ENCODE data around the gene B3GNT2.
"Not testable (repeated sequence)": the region's sequence is repeated elsewhere in the genome, so short reads cannot be mapped to it uniquely, and the experiment has no call there.

The B3GNT2 gene

DNA sequence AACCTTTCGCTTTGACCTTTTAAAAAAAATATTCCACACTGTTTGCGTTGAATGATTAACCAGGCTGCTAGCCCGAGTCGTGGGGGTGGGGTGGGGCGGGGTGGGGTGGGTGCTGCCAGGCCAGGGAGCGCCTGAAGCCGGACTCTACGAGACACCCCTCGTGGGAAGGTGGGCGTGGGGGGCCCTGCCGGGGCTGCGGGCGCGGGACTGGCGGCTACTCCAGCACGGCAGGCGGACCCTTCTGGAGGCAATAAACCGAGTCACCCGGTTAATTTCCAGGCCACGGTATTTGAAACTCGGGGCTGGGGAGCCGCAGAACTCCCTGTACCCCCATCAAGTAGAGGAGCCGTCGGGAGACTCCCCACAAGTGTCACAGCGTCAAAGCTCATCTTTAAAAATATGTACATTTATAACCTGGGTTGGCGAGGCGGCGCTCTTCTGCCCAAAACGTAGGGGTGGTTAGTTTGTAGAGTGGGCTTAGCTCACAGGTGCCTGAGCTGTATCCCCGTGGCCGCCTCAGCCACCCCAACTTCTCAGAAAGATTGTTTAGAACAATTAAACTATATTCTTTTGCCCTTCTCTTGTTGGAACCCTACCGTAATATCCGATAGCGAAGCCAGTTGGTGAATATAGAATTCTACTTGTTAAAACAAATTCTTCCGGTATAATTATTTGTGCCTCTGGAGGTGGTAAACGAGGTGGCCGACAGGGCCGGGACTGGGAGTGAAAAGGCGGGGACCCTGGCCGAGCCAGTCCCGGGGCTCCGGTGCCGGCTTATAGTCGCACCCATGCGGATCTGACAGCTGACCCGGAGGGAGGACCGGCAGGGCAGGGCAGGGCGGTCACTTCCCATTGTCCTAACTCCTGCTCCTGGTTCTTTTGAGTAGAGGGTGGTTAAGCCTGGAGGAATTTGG is 1.4 kb downstream of the B3GNT2 start (continued):
- TF ChIP-seq, protein P1, sequence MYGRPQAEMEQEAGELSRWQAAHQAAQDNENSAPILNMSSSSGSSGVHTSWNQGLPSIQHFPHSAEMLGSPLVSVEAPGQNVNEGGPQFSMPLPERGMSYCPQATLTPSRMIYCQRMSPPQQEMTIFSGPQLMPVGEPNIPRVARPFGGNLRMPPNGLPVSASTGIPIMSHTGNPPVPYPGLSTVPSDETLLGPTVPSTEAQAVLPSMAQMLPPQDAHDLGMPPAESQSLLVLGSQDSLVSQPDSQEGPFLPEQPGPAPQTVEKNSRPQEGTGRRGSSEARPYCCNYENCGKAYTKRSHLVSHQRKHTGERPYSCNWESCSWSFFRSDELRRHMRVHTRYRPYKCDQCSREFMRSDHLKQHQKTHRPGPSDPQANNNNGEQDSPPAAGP (tag by site-specific recombination; IDR thresholded peaks at IDR 0.05): no peak
- TF ChIP-seq YY2 (tag by site-specific recombination; IDR thresholded peaks at IDR 0.05) (no peak), ZNF837 (tag by site-specific recombination; IDR thresholded peaks at IDR 0.05) (no peak), ZBTB1 (tag by site-specific recombination; IDR thresholded peaks at IDR 0.05) (no peak), ZNF670 (tag by site-specific recombination; IDR thresholded peaks at IDR 0.05; ENCODE audit: low read depth) (no peak), KLF7 (tag by site-specific recombination; IDR thresholded peaks at IDR 0.05; ENCODE audit: borderline replicate concordance) (no peak), SP2 (tag by site-specific recombination; IDR thresholded peaks at IDR 0.05) (peak; percentile 62), ZNF561 (tag by site-specific recombination; IDR thresholded peaks at IDR 0.05; ENCODE audit: borderline replicate concordance) (no peak), ZNF777 (tag by site-specific recombination; IDR thresholded peaks at IDR 0.05; ENCODE audit: borderline replicate concordance) (no peak), ZNF423 (tag by site-specific recombination; IDR thresholded peaks at IDR 0.05) (no peak), ZBTB20 (tag by site-specific recombination; IDR thresholded peaks at IDR 0.05) (0 out of 2 replicates have a peak, but pooled peaks have one; percentile 55), ZNF335 (tag by site-specific recombination; conservative IDR thresholded peaks at IDR 0.05) (0 out of 2 replicates have a peak, but pooled peaks have one; percentile 16), ZNF521 (tag by site-specific recombination; IDR thresholded peaks at IDR 0.05) (no peak)
- TF ChIP-seq, protein P2, sequence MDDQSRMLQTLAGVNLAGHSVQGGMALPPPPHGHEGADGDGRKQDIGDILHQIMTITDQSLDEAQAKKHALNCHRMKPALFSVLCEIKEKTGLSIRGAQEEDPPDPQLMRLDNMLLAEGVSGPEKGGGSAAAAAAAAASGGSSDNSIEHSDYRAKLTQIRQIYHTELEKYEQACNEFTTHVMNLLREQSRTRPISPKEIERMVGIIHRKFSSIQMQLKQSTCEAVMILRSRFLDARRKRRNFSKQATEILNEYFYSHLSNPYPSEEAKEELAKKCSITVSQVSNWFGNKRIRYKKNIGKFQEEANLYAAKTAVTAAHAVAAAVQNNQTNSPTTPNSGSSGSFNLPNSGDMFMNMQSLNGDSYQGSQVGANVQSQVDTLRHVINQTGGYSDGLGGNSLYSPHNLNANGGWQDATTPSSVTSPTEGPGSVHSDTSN (CRISPR knock-in tag; IDR thresholded peaks at IDR 0.05): no peak
- TF ChIP-seq, protein P3, sequence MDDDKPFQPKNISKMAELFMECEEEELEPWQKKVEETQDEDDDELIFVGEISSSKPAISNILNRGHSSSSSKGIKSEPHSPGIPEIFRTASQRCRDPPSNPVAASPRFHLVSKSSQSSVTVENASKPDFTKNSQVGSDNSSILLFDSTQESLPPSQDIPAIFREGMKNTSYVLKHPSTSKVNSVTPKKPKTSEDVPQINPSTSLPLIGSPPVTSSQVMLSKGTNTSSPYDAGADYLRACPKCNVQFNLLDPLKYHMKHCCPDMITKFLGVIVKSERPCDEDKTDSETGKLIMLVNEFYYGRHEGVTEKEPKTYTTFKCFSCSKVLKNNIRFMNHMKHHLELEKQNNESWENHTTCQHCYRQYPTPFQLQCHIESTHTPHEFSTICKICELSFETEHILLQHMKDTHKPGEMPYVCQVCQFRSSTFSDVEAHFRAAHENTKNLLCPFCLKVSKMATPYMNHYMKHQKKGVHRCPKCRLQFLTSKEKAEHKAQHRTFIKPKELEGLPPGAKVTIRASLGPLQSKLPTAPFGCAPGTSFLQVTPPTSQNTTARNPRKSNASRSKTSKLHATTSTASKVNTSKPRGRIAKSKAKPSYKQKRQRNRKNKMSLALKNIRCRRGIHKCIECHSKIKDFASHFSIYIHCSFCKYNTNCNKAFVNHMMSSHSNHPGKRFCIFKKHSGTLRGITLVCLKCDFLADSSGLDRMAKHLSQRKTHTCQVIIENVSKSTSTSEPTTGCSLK (tag by site-specific recombination; IDR thresholded peaks at IDR 0.05): no peak
- TF ChIP-seq, protein P4, sequence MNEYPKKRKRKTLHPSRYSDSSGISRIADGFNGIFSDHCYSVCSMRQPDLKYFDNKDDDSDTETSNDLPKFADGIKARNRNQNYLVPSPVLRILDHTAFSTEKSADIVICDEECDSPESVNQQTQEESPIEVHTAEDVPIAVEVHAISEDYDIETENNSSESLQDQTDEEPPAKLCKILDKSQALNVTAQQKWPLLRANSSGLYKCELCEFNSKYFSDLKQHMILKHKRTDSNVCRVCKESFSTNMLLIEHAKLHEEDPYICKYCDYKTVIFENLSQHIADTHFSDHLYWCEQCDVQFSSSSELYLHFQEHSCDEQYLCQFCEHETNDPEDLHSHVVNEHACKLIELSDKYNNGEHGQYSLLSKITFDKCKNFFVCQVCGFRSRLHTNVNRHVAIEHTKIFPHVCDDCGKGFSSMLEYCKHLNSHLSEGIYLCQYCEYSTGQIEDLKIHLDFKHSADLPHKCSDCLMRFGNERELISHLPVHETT (tag by site-specific recombination; IDR thresholded peaks at IDR 0.05): no peak

DNA sequence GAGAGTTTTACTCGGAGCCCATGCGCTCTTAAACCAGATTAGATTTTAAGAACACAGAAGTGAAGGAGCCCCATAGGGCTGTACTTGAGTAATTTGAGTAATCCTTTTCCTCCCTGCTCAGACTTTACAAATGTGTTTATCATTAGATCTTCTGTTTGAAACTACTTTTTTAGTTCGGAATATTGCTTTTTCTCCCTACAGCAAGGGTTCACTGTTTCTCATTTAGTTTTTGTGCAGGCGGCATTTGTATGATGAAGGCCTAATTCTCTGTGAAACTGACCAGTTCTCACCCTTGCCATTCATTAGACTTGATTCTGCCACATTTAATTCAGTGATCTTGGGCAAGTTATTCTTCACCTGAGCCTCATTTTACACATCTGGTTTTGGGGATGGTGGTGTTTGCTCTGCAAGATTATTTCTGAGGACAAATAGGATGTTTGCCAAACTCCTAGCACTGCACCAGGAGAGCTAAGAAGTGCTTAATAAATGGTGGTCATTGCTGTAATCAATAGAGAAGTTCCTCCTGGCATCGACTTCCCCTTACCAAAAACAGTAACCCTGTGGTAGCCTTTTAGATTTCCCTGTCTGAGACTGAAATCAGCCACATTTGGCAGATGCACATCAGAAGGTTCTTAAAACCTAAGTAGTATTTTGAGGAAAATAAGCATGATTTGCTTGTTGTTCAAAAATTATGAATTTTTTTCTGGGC is 2.2 kb downstream of the B3GNT2 start:
- ChIA-PET POLR2A (interaction anchor here (1.2 kb wide), 2 partner anchors 34 to 99 kb away, joined by 3 read pairs; no protein-coding TSS in a partner anchor), CTCF (interaction anchor here (1.0 kb wide), 1 partner anchor 102 kb away, joined by 3 read pairs; no protein-coding TSS in a partner anchor)
- H3K36me3 ChIP-seq (ENCODE audit: control insufficient read depth in 2 of 2, insufficient read depth in 1 of 2, low read length in 2 of 2): no peaks in the 10 kb centered on the region
- peaks cover 12% of the 10 kb centered on the region for H3K4me1 ChIP-seq (ENCODE audit: control insufficient read depth, insufficient read depth, low read length)
- no peaks in the 10 kb centered on the region for H3K9me3 ChIP-seq (ENCODE audit: control insufficient read depth, insufficient read depth, low read depth, low read length)
- TF ChIP-seq ZNF561 (tag by site-specific recombination; IDR thresholded peaks at IDR 0.05; ENCODE audit: borderline replicate concordance): no peak
- TF ChIP-seq, protein P5, sequence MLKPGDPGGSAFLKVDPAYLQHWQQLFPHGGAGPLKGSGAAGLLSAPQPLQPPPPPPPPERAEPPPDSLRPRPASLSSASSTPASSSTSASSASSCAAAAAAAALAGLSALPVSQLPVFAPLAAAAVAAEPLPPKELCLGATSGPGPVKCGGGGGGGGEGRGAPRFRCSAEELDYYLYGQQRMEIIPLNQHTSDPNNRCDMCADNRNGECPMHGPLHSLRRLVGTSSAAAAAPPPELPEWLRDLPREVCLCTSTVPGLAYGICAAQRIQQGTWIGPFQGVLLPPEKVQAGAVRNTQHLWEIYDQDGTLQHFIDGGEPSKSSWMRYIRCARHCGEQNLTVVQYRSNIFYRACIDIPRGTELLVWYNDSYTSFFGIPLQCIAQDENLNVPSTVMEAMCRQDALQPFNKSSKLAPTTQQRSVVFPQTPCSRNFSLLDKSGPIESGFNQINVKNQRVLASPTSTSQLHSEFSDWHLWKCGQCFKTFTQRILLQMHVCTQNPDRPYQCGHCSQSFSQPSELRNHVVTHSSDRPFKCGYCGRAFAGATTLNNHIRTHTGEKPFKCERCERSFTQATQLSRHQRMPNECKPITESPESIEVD (tag by site-specific recombination; IDR thresholded peaks at IDR 0.05): peak; percentile 72
- H3K4me3 ChIP-seq (ENCODE audit: low read depth, low read length): peak overlapping the region; percentile 94
- peak overlapping the region; percentile 21; the same call in 1 of the 2 replicates for H3K27ac ChIP-seq (ENCODE audit: extremely low read depth, low read depth, low read length)

DNA sequence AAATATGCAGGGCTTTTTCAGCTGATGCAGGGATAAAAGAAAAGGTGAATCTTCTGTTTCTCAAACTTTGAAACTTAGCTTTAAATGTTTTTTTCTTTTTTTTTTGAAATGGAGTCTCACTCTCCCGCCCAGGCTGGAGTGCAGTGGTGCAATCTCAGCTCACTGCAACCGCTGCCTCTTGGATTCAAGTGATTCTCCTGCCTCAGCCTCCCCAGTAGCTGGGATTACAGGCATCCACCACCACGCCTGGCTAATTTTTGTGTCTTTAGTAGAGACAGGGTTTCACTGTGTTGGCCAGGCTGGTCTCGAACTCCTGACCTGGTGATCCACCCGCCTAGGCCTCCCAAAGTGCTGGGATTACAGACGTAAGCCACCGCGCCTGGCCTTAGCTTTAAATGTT is 2.9 kb downstream of the B3GNT2 start:
- H3K27ac ChIP-seq (ENCODE audit: extremely low read depth, low read depth, low read length); H3K9me3 ChIP-seq (ENCODE audit: control insufficient read depth, insufficient read depth, low read depth, low read length); H3K4me3 ChIP-seq (ENCODE audit: low read depth, low read length); H3K36me3 ChIP-seq (ENCODE audit: control insufficient read depth in 2 of 2, insufficient read depth in 1 of 2, low read length in 2 of 2); POLR2A ChIA-PET: not testable (repeated sequence)
- H3K4me1 ChIP-seq (ENCODE audit: control insufficient read depth, insufficient read depth, low read length): peaks cover 12% of the 10 kb centered on the region
- CTCF ChIA-PET: interaction anchor here (1.0 kb wide), 1 partner anchor 102 kb away, joined by 3 read pairs; no protein-coding TSS in a partner anchor
